ENCODE measurements around the gene RBM28. TPM values are rescaled to one million over a fixed set of nuclear protein-coding genes. Genes with fewer than 3 reads are reported as not detected.
A peak's percentile ranks its signal among the peaks of the same experiment; 100 is the strongest.

RBM28 gene
- total RNA-seq, 1 experiment from 2014 or later: 63.8 TPM

GRCh38 chr7:128264477-128264876 is 79.2 kb downstream of the RBM28 start:
- Mint-ChIP-seq H3K4me3 (ENCODE audit: unreplicated experiment) (no peak overlapping the region), H3K9me3 (ENCODE audit: unreplicated experiment) (no peaks in the 10 kb centered on the region), H3K27ac (ENCODE audit: low read depth, unreplicated experiment) (no peak overlapping the region), H3K27me3 (ENCODE audit: insufficient read depth, unreplicated experiment) (no peaks in the 10 kb centered on the region), H3K4me1 (ENCODE audit: insufficient read depth, unreplicated experiment) (peaks cover 25% of the 10 kb centered on the region), H3K36me3 (ENCODE audit: insufficient read depth, unreplicated experiment) (peaks cover 7% of the 10 kb centered on the region)
- ChIA-PET CTCF (interaction anchor here (0.7 to 0.9 kb wide), 2 partner anchors 17 to 595 kb away, joined by 3 read pairs; no protein-coding TSS in a partner anchor), POLR2A (interaction anchor here (0.7 to 0.9 kb wide), 2 partner anchors 64 to 1751 kb away, joined by 3 read pairs; no protein-coding TSS in a partner anchor)
- intact Hi-C loops (cut with micrococcal nuclease): no loop called here
- BruUV-seq (replicated peaks): no TSS peak
- no peak for DNase-seq (ENCODE audit: unreplicated experiment)
- TF ChIP-seq, protein P1, sequence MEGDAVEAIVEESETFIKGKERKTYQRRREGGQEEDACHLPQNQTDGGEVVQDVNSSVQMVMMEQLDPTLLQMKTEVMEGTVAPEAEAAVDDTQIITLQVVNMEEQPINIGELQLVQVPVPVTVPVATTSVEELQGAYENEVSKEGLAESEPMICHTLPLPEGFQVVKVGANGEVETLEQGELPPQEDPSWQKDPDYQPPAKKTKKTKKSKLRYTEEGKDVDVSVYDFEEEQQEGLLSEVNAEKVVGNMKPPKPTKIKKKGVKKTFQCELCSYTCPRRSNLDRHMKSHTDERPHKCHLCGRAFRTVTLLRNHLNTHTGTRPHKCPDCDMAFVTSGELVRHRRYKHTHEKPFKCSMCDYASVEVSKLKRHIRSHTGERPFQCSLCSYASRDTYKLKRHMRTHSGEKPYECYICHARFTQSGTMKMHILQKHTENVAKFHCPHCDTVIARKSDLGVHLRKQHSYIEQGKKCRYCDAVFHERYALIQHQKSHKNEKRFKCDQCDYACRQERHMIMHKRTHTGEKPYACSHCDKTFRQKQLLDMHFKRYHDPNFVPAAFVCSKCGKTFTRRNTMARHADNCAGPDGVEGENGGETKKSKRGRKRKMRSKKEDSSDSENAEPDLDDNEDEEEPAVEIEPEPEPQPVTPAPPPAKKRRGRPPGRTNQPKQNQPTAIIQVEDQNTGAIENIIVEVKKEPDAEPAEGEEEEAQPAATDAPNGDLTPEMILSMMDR (IDR thresholded peaks at IDR 0.05; ENCODE audit: unreplicated experiment): no peak

GRCh38 chr7:128263420-128263819 is 80.3 kb downstream of the RBM28 start:
- CTCF ChIA-PET: interaction anchor here (0.9 to 1.2 kb wide), 2 partner anchors 26 to 674 kb away, joined by 3 to 6 read pairs; no protein-coding TSS in a partner anchor
- Mint-ChIP-seq H3K4me1 (ENCODE audit: insufficient read depth, unreplicated experiment) (peaks cover 36% of the 10 kb centered on the region), H3K36me3 (ENCODE audit: insufficient read depth, unreplicated experiment) (peaks cover 5% of the 10 kb centered on the region), H3K4me3 (ENCODE audit: unreplicated experiment) (no peak overlapping the region), H3K27ac (ENCODE audit: low read depth, unreplicated experiment) (no peak overlapping the region), H3K9me3 (ENCODE audit: unreplicated experiment) (no peaks in the 10 kb centered on the region), H3K27me3 (ENCODE audit: insufficient read depth, unreplicated experiment) (no peaks in the 10 kb centered on the region)
- BruUV-seq (replicated peaks): no TSS peak
- intact Hi-C loops (cut with micrococcal nuclease): no loop called here
- POLR2A ChIA-PET: no interaction called here
- TF ChIP-seq, protein P1 (IDR thresholded peaks at IDR 0.05; ENCODE audit: unreplicated experiment): no peak
- no peak for DNase-seq (ENCODE audit: unreplicated experiment)

DNA sequence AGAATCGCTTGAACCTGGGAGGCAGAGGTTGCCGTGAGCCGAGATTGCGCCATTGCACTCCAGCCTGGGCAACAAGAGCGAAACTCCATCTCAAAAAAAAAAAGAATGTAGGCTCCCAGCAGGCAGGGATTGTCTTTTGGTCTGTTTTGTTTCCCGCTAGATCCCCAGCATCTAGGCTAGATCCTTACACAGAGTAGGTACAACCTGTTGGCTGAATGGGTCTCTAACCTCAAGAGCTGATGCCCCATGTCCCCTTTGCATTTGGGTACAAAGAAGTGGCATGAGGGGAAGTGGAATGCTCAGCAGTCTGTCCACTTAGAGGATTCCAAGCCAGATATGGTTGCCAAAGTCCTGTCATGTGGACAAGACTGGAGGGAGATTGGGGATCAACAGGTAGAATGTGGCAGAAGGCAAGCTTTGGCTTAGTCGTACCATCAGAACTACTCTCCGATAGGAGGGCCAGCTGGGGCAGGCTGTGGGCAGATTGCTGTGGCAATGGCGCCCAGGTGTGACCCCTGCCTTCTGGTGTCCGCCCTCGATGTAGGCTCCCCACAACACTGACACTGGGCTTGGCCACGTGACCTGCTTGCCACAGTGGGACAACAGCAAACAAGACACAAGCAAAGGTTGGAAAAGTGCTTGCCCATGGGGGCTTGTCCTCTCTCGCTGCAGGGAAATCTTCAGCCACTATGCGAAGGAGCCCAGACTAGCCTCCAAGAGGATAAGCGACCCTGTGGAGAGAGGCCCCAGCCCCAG is 81.3 kb downstream of the RBM28 start:
- no TSS peak for BruUV-seq (replicated peaks)
- TF ChIP-seq, protein P1 (IDR thresholded peaks at IDR 0.05; ENCODE audit: unreplicated experiment): no peak
- POLR2A ChIA-PET: no interaction called here
- H3K4me3 Mint-ChIP-seq (ENCODE audit: unreplicated experiment): no peak overlapping the region
- no peaks in the 10 kb centered on the region for H3K9me3 Mint-ChIP-seq (ENCODE audit: unreplicated experiment)
- peaks cover 38% of the 10 kb centered on the region for H3K4me1 Mint-ChIP-seq (ENCODE audit: insufficient read depth, unreplicated experiment)
- intact Hi-C loops (cut with micrococcal nuclease): no loop called here
- peaks cover 5% of the 10 kb centered on the region for H3K36me3 Mint-ChIP-seq (ENCODE audit: insufficient read depth, unreplicated experiment)
- DNase-seq (ENCODE audit: unreplicated experiment): no peak
- peak overlapping the region; percentile 63 for H3K27ac Mint-ChIP-seq (ENCODE audit: low read depth, unreplicated experiment)
- no peaks in the 10 kb centered on the region for H3K27me3 Mint-ChIP-seq (ENCODE audit: insufficient read depth, unreplicated experiment)
- CTCF ChIA-PET: interaction anchor here (0.5 to 1.2 kb wide), 5 partner anchors 25 to 686 kb away, joined by 3 to 4 read pairs (median 3); no protein-coding TSS in a partner anchor

- Mint-ChIP-seq H3K4me1 (ENCODE audit: insufficient read depth, unreplicated experiment) (peaks cover 26% of the 10 kb centered on the region), H3K4me3 (ENCODE audit: unreplicated experiment) (no peak overlapping the region), H3K9me3 (ENCODE audit: unreplicated experiment) (no peaks in the 10 kb centered on the region), H3K27me3 (ENCODE audit: insufficient read depth, unreplicated experiment) (no peaks in the 10 kb centered on the region), H3K36me3 (ENCODE audit: insufficient read depth, unreplicated experiment) (peaks cover 5% of the 10 kb centered on the region), H3K27ac (ENCODE audit: low read depth, unreplicated experiment) (peak overlapping the region; percentile 59)
- ChIA-PET CTCF (interaction anchor here (0.6 to 0.7 kb wide), 2 partner anchors 24 to 1250 kb away, joined by 3 to 4 read pairs; no protein-coding TSS in a partner anchor), POLR2A (no interaction called here)
- intact Hi-C loops (cut with micrococcal nuclease): no loop called here
- BruUV-seq (replicated peaks): no TSS peak
- TF ChIP-seq, protein P1 (IDR thresholded peaks at IDR 0.05; ENCODE audit: unreplicated experiment): no peak
- DNase-seq (ENCODE audit: unreplicated experiment): no peak
Observed at GRCh38 chr7:128260069-128260795, 83.5 kb downstream of the RBM28 start.

Measured in MCF 10A (cell line).